HFFc6 (cell line): Measurements from ENCODE around the gene PSEN2. TPM values are rescaled to one million over a fixed set of nuclear protein-coding genes. Genes with fewer than 3 reads are reported as not detected.

Experiments used
- DNase-seq: peaks from one replicate; pipeline ENCODE4 v3.0.0-alpha.2; 2018
- H3K27ac Mint-ChIP-seq: 2 replicates; pipeline ENCODE4 v1.8.0; 2020; ENCODE audit warnings: mild to moderate bottlenecking, mixed read lengths
- H3K27me3 Mint-ChIP-seq: 2 replicates; pipeline ENCODE4 v1.8.0; 2021; ENCODE audit warnings: mild to moderate bottlenecking, moderate library complexity, mixed read lengths; ENCODE audit not compliant: insufficient read depth
- H3K36me3 Mint-ChIP-seq: 2 replicates; pipeline ENCODE4 v1.8.0; 2021; ENCODE audit warnings: low read depth, mixed read lengths
- H3K4me1 Mint-ChIP-seq: 2 replicates; pipeline ENCODE4 v1.8.0; 2020; ENCODE audit warnings: low read depth, mixed read lengths
- H3K4me3 Mint-ChIP-seq: 2 replicates; pipeline ENCODE4 v1.8.0; 2020; ENCODE audit warnings: mild to moderate bottlenecking, moderate library complexity, mixed read lengths
- H3K9me3 Mint-ChIP-seq: 2 replicates; pipeline ENCODE4 v1.8.0; 2020; ENCODE audit warnings: mild to moderate bottlenecking, mixed read lengths
- total RNA-seq, 6 experiments: library from RNA; stranded (reverse); fragmentation: NEBNext Ultra II Directional; extraction: Animal tissue kit (Norgen Biotek cat#: 25700); gene quantifications; 2 replicates in 1 of 6; 3 replicates in 5 of 6; pipeline ENCODE4 v1.2.3, GENCODE V29; 2021
- TF ChIP-seq, protein P1 (sequence below): fragments of 200-600 bp; sonication (generic); IDR thresholded peaks from 2 replicates; pipeline ENCODE4 v1.5.0; 2021; ENCODE audit warnings: antibody characterized with exemption, mild to moderate bottlenecking

PSEN2 gene
- total RNA-seq, 6 experiments from 2014 or later, result 11.0 to 17.4 (median 13.4) TPM

DNA sequence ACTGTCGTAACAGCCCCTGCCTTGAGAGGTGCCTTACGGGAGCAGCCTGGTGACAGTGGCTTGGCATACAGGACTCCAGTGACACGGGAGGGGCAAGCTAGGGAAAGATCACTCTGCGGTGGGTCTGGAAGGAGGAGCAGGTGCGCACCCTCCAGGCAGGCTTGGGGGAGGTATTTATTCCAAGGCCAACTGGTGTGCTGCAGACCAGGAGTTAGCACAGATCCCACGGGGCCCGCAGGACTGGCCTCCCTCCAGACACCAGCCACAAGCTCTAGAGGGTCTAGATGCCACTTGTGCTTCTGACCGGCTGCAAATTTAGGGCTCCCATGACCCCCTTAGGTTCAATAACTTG is 22.1 kb downstream of the PSEN2 start:
- peaks cover 1% of the 10 kb centered on the region; the same call in 1 of the 2 replicates for H3K27me3 Mint-ChIP-seq
- no peaks in the 10 kb centered on the region for H3K9me3 Mint-ChIP-seq
- H3K4me1 Mint-ChIP-seq, result peaks cover 9% of the 10 kb centered on the region
- H3K27ac Mint-ChIP-seq, result no peak overlapping the region
- TF ChIP-seq, protein P1, sequence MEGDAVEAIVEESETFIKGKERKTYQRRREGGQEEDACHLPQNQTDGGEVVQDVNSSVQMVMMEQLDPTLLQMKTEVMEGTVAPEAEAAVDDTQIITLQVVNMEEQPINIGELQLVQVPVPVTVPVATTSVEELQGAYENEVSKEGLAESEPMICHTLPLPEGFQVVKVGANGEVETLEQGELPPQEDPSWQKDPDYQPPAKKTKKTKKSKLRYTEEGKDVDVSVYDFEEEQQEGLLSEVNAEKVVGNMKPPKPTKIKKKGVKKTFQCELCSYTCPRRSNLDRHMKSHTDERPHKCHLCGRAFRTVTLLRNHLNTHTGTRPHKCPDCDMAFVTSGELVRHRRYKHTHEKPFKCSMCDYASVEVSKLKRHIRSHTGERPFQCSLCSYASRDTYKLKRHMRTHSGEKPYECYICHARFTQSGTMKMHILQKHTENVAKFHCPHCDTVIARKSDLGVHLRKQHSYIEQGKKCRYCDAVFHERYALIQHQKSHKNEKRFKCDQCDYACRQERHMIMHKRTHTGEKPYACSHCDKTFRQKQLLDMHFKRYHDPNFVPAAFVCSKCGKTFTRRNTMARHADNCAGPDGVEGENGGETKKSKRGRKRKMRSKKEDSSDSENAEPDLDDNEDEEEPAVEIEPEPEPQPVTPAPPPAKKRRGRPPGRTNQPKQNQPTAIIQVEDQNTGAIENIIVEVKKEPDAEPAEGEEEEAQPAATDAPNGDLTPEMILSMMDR, result no peak
- H3K36me3 Mint-ChIP-seq, result no peaks in the 10 kb centered on the region; the same call in 1 of the 2 replicates
- no peak for DNase-seq
- no peak overlapping the region for H3K4me3 Mint-ChIP-seq

DNA sequence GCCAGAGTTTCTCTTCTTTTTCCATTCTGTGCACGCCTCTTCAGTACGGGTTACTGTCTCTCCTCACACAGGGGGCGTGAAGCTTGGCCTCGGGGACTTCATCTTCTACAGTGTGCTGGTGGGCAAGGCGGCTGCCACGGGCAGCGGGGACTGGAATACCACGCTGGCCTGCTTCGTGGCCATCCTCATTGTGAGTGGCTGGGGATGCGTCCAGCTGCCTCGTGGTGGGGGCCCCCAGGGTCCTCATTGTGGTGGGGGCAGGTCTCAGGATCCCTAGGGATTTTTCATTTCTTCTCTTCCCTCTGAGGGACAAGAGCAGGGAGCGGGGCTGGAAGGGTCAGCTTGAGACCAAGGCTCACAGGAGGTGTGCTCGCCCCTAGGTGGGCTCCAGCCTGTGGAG is 23.5 kb downstream of the PSEN2 start:
- peaks cover 1% of the 10 kb centered on the region; the same call in 1 of the 2 replicates for H3K27me3 Mint-ChIP-seq
- TF ChIP-seq, protein P1, result no peak
- H3K9me3 Mint-ChIP-seq, result no peaks in the 10 kb centered on the region
- no peak overlapping the region for H3K27ac Mint-ChIP-seq
- H3K4me1 Mint-ChIP-seq, result peaks cover 9% of the 10 kb centered on the region
- no peaks in the 10 kb centered on the region; the same call in 1 of the 2 replicates for H3K36me3 Mint-ChIP-seq
- no peak for DNase-seq
- no peak overlapping the region for H3K4me3 Mint-ChIP-seq

DNA sequence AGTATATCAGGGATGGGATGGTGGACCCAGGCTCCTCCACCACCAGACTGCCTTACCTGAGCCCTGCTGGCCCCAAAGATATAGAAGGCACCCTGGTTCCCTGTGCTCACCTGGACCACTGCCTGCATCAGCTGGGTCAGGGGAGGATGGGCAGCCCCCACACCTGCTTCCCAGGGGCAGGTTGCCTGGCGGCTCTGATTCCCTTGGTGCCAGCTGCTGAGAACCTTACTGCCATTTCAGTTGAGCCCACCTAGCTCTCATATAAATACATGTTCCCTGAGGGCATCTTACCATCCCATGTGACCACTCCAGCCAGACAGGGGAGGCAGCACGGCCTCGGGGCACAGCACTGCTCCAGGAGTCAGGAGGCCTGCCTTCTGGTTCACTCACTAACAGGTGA is 24.4 kb downstream of the PSEN2 start:
- DNase-seq, result no peak
- peaks cover 1% of the 10 kb centered on the region; the same call in 1 of the 2 replicates for H3K27me3 Mint-ChIP-seq
- no peaks in the 10 kb centered on the region for H3K9me3 Mint-ChIP-seq
- H3K4me1 Mint-ChIP-seq, result peaks cover 9% of the 10 kb centered on the region
- no peak overlapping the region for H3K27ac Mint-ChIP-seq
- TF ChIP-seq, protein P1, result no peak
- no peak overlapping the region for H3K4me3 Mint-ChIP-seq
- no peaks in the 10 kb centered on the region; the same call in 1 of the 2 replicates for H3K36me3 Mint-ChIP-seq

DNA sequence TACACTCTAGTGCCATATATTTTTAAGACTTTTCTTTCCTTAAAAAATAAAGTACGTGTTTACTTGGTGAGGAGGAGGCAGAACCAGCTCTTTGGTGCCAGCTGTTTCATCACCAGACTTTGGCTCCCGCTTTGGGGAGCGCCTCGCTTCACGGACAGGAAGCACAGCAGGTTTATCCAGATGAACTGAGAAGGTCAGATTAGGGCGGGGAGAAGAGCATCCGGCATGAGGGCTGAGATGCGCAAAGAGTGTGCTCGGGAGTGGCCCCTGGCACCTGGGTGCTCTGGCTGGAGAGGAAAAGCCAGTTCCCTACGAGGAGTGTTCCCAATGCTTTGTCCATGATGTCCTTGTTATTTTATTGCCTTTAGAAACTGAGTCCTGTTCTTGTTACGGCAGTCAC is 25.2 kb downstream of the PSEN2 start:
- Mint-ChIP-seq H3K9me3 (no peaks in the 10 kb centered on the region), H3K4me1 (peaks cover 9% of the 10 kb centered on the region), H3K4me3 (no peak overlapping the region), H3K27ac (no peak overlapping the region), H3K27me3 (peaks cover 2% of the 10 kb centered on the region; the same call in 1 of the 2 replicates), H3K36me3 (no peaks in the 10 kb centered on the region; the same call in 1 of the 2 replicates)
- DNase-seq, result no peak
- TF ChIP-seq, protein P1, result no peak

DNA sequence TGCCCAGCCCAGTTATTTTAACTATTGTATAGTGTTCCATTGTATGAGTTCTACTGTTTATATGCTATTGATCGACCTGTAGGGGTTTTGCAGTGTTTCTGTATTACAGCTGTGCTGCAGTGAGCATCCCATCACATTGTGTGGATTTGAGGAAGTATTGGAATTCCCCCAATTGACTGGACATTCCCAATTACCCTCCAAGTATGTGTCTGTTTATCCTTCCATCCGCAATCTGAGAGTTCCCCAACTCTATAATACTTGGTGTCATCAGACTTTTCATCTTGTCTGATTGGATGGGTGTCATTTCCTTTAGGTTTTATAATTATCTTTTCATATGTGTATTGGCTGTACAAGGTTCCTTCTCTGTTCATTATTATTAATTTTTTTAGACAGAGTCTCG is 27.8 kb downstream of the PSEN2 start:
- TF ChIP-seq, protein P1, result no peak
- Mint-ChIP-seq H3K4me3 (no peak overlapping the region), H3K27me3 (peaks cover 2% of the 10 kb centered on the region; the same call in 1 of the 2 replicates), H3K9me3 (no peaks in the 10 kb centered on the region), H3K36me3 (no peaks in the 10 kb centered on the region; the same call in 1 of the 2 replicates), H3K4me1 (peaks cover 2% of the 10 kb centered on the region), H3K27ac (no peak overlapping the region)
- DNase-seq, result no peak

DNA sequence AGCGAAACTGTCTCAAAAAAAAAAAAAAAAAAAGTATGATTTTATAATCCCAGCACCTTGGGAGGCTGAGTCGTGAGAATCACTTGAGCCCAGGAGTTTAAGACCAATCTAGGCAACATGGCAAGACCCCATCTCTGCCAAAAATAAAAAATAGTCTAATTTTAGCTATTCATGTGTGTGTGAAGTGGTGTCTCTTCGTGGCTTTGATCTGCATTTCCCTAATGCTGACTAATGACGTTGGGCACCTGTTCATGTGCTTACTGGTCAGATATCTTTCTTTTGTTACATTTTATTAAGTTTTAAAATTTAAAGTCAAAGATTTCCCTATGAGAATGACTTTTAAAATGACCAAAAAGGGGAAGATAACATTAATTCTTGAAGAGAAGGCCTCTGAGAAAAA is 31.0 kb downstream of the PSEN2 start:
- Mint-ChIP-seq H3K4me1 (peaks cover 13% of the 10 kb centered on the region), H3K27me3 (peaks cover 2% of the 10 kb centered on the region), H3K4me3 (no peak overlapping the region), H3K27ac (no peak overlapping the region), H3K36me3 (no peaks in the 10 kb centered on the region), H3K9me3 (no peaks in the 10 kb centered on the region)
- TF ChIP-seq, protein P1, result no peak
- no peak for DNase-seq
